Endothelial cell of umbilical vein (primary cell): ENCODE data around the gene IGSF9.
"Not testable (repeated sequence)": the region's sequence is repeated elsewhere in the genome, so short reads cannot be mapped to it uniquely, and the experiment has no call there.

Experiments
- CTCF ChIP-seq, 2 donors: IDR thresholded peaks; 1 replicate in 1 of 2; 2 replicates in 1 of 2; pipeline ENCODE4 v1.5.1; 2011; ENCODE audit warnings: low read length in 2 of 2, mild to moderate bottlenecking in 2 of 2, moderate library complexity in 2 of 2, control low read depth in 1 of 2, inconsistent platforms in 1 of 2, low read depth in 1 of 2; ENCODE audit not compliant: insufficient read depth in 1 of 2; ENCODE audit errors: extremely low read depth in 1 of 2
- EZH2 ChIP-seq: IDR thresholded peaks from 2 replicates; pipeline ENCODE4 v1.6.1; 2012; ENCODE audit warnings: borderline replicate concordance, low read depth, mild to moderate bottlenecking, moderate library complexity, low read length, inconsistent platforms; ENCODE audit not compliant: severe bottlenecking
- GATA2 ChIP-seq: IDR thresholded peaks from 2 replicates; pipeline ENCODE4 v1.7.0; 2011; ENCODE audit warnings: low read depth, mild to moderate bottlenecking, moderate library complexity, mixed read lengths, low read length; ENCODE audit not compliant: insufficient read length, insufficient read depth
- JUN ChIP-seq: IDR thresholded peaks from 2 replicates; pipeline ENCODE4 v1.6.1; 2011; ENCODE audit warnings: borderline replicate concordance, low read depth; ENCODE audit not compliant: insufficient read length, insufficient read depth
- MAX ChIP-seq: IDR thresholded peaks from 2 replicates; pipeline ENCODE4 v1.6.1; 2011; ENCODE audit not compliant: insufficient read depth, insufficient read length
- POLR2A ChIP-seq: IDR thresholded peaks from 2 replicates; pipeline ENCODE4 v1.6.1; 2012; ENCODE audit warnings: low read depth, mild to moderate bottlenecking, control low read depth, low read length
- POLR2AphosphoS5 ChIP-seq: IDR thresholded peaks from 2 replicates; pipeline ENCODE4 v1.6.1; 2012; ENCODE audit warnings: low read depth, mild to moderate bottlenecking, control low read depth, low read length, moderate library complexity; ENCODE audit not compliant: insufficient read depth

GRCh38 chr1:159899634-159900033 is 45.8 kb downstream of the IGSF9 start:
- not testable (repeated sequence) for TF ChIP-seq CTCF (IDR thresholded peaks at IDR 0.05; ENCODE audit: extremely low read depth in 1 of 2, insufficient read depth in 1 of 2, low read depth in 1 of 2, low read length in 2 of 2); EZH2; POLR2AphosphoS5; GATA2; POLR2A; JUN; MAX
